ENCODE data around the gene C5.

The C5 gene

DNA sequence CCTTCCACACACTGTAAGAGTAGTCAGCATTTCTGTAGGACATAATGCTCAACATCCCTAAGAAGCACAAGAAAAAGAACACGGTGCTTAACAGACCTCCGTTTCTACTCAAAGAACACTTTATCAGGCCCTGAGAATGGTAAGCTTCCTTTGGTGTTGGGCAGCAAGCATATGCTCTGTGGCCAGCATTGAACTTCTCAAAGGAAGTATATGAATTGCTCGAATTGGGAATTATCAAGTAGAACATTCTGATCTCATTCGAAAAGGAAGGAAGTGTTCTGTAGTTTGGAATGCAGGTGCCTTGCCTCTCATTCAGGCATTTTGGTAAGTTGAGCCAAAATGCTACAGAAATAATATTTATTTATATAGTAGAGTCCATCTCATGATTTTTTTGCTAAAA lies 61.0 kb downstream of the C5 start:
- H3K27me3 ChIP-seq (ENCODE audit: insufficient read depth, poor library complexity, severe bottlenecking): no peaks in the 10 kb centered on the region
- no peak for DNase-seq (ENCODE audit: low read depth in 1 of 2, low spot score in 1 of 2)
- H3K4me3 ChIP-seq (replicated peaks; ENCODE audit: insufficient read depth, low read length): no peak overlapping the region
- TF ChIP-seq GABPA (IDR thresholded peaks at IDR 0.05; ENCODE audit: low read depth) (no peak), POLR2AphosphoS5 (IDR thresholded peaks at IDR 0.05; ENCODE audit: low read depth) (no peak), SPI1 (IDR thresholded peaks at IDR 0.05; ENCODE audit: borderline replicate concordance, low read depth) (no peak)
- TF ChIP-seq, protein P1, sequence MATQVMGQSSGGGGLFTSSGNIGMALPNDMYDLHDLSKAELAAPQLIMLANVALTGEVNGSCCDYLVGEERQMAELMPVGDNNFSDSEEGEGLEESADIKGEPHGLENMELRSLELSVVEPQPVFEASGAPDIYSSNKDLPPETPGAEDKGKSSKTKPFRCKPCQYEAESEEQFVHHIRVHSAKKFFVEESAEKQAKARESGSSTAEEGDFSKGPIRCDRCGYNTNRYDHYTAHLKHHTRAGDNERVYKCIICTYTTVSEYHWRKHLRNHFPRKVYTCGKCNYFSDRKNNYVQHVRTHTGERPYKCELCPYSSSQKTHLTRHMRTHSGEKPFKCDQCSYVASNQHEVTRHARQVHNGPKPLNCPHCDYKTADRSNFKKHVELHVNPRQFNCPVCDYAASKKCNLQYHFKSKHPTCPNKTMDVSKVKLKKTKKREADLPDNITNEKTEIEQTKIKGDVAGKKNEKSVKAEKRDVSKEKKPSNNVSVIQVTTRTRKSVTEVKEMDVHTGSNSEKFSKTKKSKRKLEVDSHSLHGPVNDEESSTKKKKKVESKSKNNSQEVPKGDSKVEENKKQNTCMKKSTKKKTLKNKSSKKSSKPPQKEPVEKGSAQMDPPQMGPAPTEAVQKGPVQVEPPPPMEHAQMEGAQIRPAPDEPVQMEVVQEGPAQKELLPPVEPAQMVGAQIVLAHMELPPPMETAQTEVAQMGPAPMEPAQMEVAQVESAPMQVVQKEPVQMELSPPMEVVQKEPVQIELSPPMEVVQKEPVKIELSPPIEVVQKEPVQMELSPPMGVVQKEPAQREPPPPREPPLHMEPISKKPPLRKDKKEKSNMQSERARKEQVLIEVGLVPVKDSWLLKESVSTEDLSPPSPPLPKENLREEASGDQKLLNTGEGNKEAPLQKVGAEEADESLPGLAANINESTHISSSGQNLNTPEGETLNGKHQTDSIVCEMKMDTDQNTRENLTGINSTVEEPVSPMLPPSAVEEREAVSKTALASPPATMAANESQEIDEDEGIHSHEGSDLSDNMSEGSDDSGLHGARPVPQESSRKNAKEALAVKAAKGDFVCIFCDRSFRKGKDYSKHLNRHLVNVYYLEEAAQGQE (IDR thresholded peaks at IDR 0.05; ENCODE audit: insufficient replicate concordance, low read depth): no peak
- TF ChIP-seq, protein P2, sequence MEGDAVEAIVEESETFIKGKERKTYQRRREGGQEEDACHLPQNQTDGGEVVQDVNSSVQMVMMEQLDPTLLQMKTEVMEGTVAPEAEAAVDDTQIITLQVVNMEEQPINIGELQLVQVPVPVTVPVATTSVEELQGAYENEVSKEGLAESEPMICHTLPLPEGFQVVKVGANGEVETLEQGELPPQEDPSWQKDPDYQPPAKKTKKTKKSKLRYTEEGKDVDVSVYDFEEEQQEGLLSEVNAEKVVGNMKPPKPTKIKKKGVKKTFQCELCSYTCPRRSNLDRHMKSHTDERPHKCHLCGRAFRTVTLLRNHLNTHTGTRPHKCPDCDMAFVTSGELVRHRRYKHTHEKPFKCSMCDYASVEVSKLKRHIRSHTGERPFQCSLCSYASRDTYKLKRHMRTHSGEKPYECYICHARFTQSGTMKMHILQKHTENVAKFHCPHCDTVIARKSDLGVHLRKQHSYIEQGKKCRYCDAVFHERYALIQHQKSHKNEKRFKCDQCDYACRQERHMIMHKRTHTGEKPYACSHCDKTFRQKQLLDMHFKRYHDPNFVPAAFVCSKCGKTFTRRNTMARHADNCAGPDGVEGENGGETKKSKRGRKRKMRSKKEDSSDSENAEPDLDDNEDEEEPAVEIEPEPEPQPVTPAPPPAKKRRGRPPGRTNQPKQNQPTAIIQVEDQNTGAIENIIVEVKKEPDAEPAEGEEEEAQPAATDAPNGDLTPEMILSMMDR (IDR thresholded peaks at IDR 0.05; ENCODE audit: insufficient read depth, low read length): no peak
- H3K27ac ChIP-seq (replicated peaks): no peak overlapping the region

DNA sequence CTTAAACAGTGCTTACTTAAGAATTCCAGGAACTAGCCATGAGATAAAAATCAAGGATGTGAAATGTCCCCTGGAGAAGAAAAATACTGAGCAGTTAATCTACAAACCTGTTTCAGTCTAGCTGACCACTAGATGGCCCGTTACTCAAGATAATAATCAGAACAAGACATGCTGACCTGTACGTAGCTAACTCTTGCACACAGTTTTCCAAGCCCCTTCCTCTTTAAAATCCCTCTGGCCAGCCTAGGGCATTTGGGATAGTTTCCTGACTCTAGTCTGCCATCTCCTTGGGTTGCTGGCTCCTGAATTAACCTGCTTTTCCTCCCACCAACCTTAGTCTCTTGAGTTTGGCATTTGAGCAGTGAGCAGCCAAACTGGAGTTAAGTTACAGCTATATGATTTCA lies 64.3 kb downstream of the C5 start:
- H3K27ac ChIP-seq (replicated peaks): no peak overlapping the region
- H3K27me3 ChIP-seq (ENCODE audit: insufficient read depth, poor library complexity, severe bottlenecking): no peaks in the 10 kb centered on the region
- no peak for TF ChIP-seq POLR2AphosphoS5 (IDR thresholded peaks at IDR 0.05; ENCODE audit: low read depth)
- TF ChIP-seq, protein P2 (IDR thresholded peaks at IDR 0.05; ENCODE audit: insufficient read depth, low read length): peak; percentile 49
- no peak overlapping the region for H3K4me3 ChIP-seq (replicated peaks; ENCODE audit: insufficient read depth, low read length)
- DNase-seq (ENCODE audit: low read depth in 1 of 2, low spot score in 1 of 2): peak in 1 of 2 experiments; percentile 38

DNA sequence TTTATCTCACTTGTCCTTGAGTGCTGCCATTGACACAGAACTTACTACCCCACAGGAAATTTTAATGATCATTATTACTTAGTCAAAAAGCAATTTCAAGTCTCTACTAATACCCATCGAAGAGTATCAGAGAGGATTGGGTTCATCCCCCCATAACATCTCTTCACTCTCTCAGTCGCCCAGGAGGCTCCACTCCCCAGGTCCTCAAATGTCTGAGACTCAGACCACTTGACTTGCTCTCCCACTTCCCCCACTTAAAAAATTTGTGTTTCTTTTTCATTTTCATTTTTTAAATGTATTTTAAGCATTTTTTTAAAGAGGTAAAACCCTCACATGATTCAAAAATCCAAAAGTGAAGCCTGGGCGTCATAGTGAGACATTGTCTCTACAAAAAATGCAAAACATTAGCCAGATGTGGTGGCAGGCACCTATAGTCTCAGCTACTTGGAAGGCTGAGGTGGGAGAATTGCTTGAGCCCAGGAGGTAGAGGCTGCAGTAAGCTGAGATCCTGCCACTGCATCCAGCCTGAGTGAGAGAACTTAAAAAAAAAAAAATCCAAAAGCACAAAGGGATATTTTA lies 66.7 kb downstream of the C5 start:
- TF ChIP-seq, protein P1 (IDR thresholded peaks at IDR 0.05; ENCODE audit: insufficient replicate concordance, low read depth): no peak
- no peak for DNase-seq (ENCODE audit: low read depth in 1 of 2, low spot score in 1 of 2)
- Histone ChIP-seq H3K27me3 (ENCODE audit: insufficient read depth, poor library complexity, severe bottlenecking) (no peaks in the 10 kb centered on the region), H3K4me3 (replicated peaks; ENCODE audit: insufficient read depth, low read length) (no peak overlapping the region), H3K27ac (replicated peaks) (no peak overlapping the region)

DNA sequence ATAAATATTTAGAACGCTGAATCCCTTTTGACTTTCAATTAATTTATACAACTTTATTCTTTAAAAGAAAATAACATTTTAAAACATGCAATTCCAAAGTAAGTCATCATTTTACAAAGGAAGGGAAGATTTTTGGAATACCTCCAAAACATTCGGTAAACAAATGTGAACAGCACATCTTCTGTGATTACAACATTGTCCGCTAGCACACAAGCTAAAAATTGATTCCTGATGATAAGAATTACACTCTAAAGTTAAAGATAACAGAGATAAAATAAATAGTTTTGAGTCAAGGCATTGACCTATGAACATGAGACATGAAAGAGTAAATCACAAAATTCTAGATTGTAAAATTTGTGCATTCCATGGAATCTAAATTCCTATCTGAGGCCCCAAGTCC lies 67.2 kb downstream of the C5 start:
- DNase-seq (ENCODE audit: low read depth in 1 of 2, low spot score in 1 of 2): no peak
- Histone ChIP-seq H3K27me3 (ENCODE audit: insufficient read depth, poor library complexity, severe bottlenecking) (no peaks in the 10 kb centered on the region), H3K4me3 (replicated peaks; ENCODE audit: insufficient read depth, low read length) (no peak overlapping the region), H3K27ac (replicated peaks) (no peak overlapping the region)
- TF ChIP-seq, protein P1 (IDR thresholded peaks at IDR 0.05; ENCODE audit: insufficient replicate concordance, low read depth): no peak
